ENCODE data around the gene NAPEPLD. TPM values are rescaled to one million over a fixed set of nuclear protein-coding genes. Genes with fewer than 3 reads are reported as not detected.
"Not testable (repeated sequence)": the region's sequence is repeated elsewhere in the genome, so short reads cannot be mapped to it uniquely, and the experiment has no call there.

Gene NAPEPLD
- total RNA-seq, 2 experiments from 2014 or later, result 4.7 TPM

- H3K4me1 Mint-ChIP-seq, result no peaks in the 10 kb centered on the region
- CTCF ChIA-PET, result interaction anchor here (1.4 kb wide), 1 partner anchor 59 kb away, joined by 3 read pairs; no protein-coding TSS in a partner anchor
- intact Hi-C loops (cut with DNase I, micrococcal nuclease), result no loop called here
- POLR2A ChIA-PET, result no interaction called here
- H3K27ac Mint-ChIP-seq, result no peak overlapping the region
- no peak for ATAC-seq
- H3K9me3 Mint-ChIP-seq (ENCODE audit: low read depth), result no peaks in the 10 kb centered on the region
- peaks cover 7% of the 10 kb centered on the region for H3K36me3 Mint-ChIP-seq (ENCODE audit: low read depth)
- no peaks in the 10 kb centered on the region for H3K27me3 Mint-ChIP-seq
- H3K4me3 Mint-ChIP-seq, result no peak overlapping the region
- no peak for DNase-seq
Observed at GRCh38 chr7:103120362-103120761, 28.5 kb downstream of the NAPEPLD start.

GRCh38 chr7:103119791-103120291 lies 29.1 kb downstream of the NAPEPLD start:
- ChIA-PET POLR2A (no interaction called here), CTCF (interaction anchor here (1.4 kb wide), 1 partner anchor 58 kb away, joined by 3 read pairs; no protein-coding TSS in a partner anchor)
- H3K4me1 Mint-ChIP-seq, result no peaks in the 10 kb centered on the region
- no peaks in the 10 kb centered on the region for H3K27me3 Mint-ChIP-seq
- intact Hi-C loops (cut with DNase I, micrococcal nuclease), result no loop called here
- H3K36me3 Mint-ChIP-seq (ENCODE audit: low read depth), result peaks cover 7% of the 10 kb centered on the region
- ATAC-seq (no peak), DNase-seq (no peak)
- no peaks in the 10 kb centered on the region for H3K9me3 Mint-ChIP-seq (ENCODE audit: low read depth)
- H3K27ac Mint-ChIP-seq, result no peak overlapping the region
- no peak overlapping the region for H3K4me3 Mint-ChIP-seq

- no peak overlapping the region for H3K27ac Mint-ChIP-seq
- no peaks in the 10 kb centered on the region for H3K9me3 Mint-ChIP-seq (ENCODE audit: low read depth)
- peaks cover 4% of the 10 kb centered on the region for H3K4me1 Mint-ChIP-seq
- intact Hi-C loops (cut with DNase I, micrococcal nuclease), result no loop called here
- no peak overlapping the region for H3K4me3 Mint-ChIP-seq
- no peak for ATAC-seq
- H3K36me3 Mint-ChIP-seq (ENCODE audit: low read depth), result peaks cover 16% of the 10 kb centered on the region
- POLR2A ChIA-PET, result no interaction called here
- DNase-seq, result no peak
- H3K27me3 Mint-ChIP-seq, result no peaks in the 10 kb centered on the region
- CTCF ChIA-PET, result no interaction called here
Observed at GRCh38 chr7:103117465-103117864, 31.4 kb downstream of the NAPEPLD start.

GRCh38 chr7:103116991-103117390 lies 31.9 kb downstream of the NAPEPLD start:
- no peak overlapping the region for H3K27ac Mint-ChIP-seq
- intact Hi-C loops (cut with DNase I, micrococcal nuclease), result no loop called here

GRCh38 chr7:103116511-103116910 lies 32.4 kb downstream of the NAPEPLD start:
- intact Hi-C loops (cut with DNase I, micrococcal nuclease), result no loop called here
- no peak for DNase-seq
- ATAC-seq, result no peak
- Mint-ChIP-seq H3K36me3 (ENCODE audit: low read depth) (peaks cover 26% of the 10 kb centered on the region), H3K27me3 (no peaks in the 10 kb centered on the region), H3K9me3 (ENCODE audit: low read depth) (no peaks in the 10 kb centered on the region), H3K27ac (no peak overlapping the region), H3K4me3 (no peak overlapping the region), H3K4me1 (peaks cover 4% of the 10 kb centered on the region)
- CTCF ChIA-PET, result interaction anchor here (0.7 to 1.0 kb wide), 2 partner anchors 11 to 244 kb away, joined by 3 to 4 read pairs; no protein-coding TSS in a partner anchor
- POLR2A ChIA-PET, result no interaction called here

More at GRCh38 chr7:103116991-103117390, 31.9 kb downstream of the NAPEPLD start:
- peaks cover 4% of the 10 kb centered on the region for H3K4me1 Mint-ChIP-seq
- POLR2A ChIA-PET, result no interaction called here
- ATAC-seq (no peak), DNase-seq (no peak)
- no peak overlapping the region for H3K4me3 Mint-ChIP-seq
- H3K27me3 Mint-ChIP-seq, result no peaks in the 10 kb centered on the region
- CTCF ChIA-PET, result no interaction called here
- H3K9me3 Mint-ChIP-seq (ENCODE audit: low read depth), result no peaks in the 10 kb centered on the region
- H3K36me3 Mint-ChIP-seq (ENCODE audit: low read depth), result peaks cover 21% of the 10 kb centered on the region

GRCh38 chr7:103115771-103116170 lies 33.1 kb downstream of the NAPEPLD start:
- intact Hi-C loops (cut with DNase I, micrococcal nuclease), result no loop called here
- POLR2A ChIA-PET, result no interaction called here
- DNase-seq, result no peak
- H3K4me1 Mint-ChIP-seq, result peaks cover 4% of the 10 kb centered on the region
- H3K36me3 Mint-ChIP-seq (ENCODE audit: low read depth), result peaks cover 31% of the 10 kb centered on the region
- CTCF ChIA-PET, result interaction anchor here (0.7 to 1.0 kb wide), 2 partner anchors 10 to 245 kb away, joined by 3 to 4 read pairs; no protein-coding TSS in a partner anchor
- H3K4me3 Mint-ChIP-seq, result no peak overlapping the region
- H3K27me3 Mint-ChIP-seq, result no peaks in the 10 kb centered on the region
- peaks cover 2% of the 10 kb centered on the region for H3K9me3 Mint-ChIP-seq (ENCODE audit: low read depth)
- no peak for ATAC-seq
- H3K27ac Mint-ChIP-seq, result no peak overlapping the region

- ChIA-PET CTCF (no interaction called here), POLR2A (no interaction called here)
- DNase-seq, result no peak
- peaks cover 8% of the 10 kb centered on the region for H3K9me3 Mint-ChIP-seq (ENCODE audit: low read depth)
- no peak for ATAC-seq
- H3K4me3 Mint-ChIP-seq, result no peak overlapping the region
- intact Hi-C loops (cut with DNase I, micrococcal nuclease), result no loop called here
- no peaks in the 10 kb centered on the region for H3K27me3 Mint-ChIP-seq
- peaks cover 41% of the 10 kb centered on the region for H3K36me3 Mint-ChIP-seq (ENCODE audit: low read depth)
- H3K27ac Mint-ChIP-seq, result no peak overlapping the region
- peaks cover 4% of the 10 kb centered on the region for H3K4me1 Mint-ChIP-seq
Observed at GRCh38 chr7:103114576-103115008, 34.3 kb downstream of the NAPEPLD start.

GRCh38 chr7:103113164-103113563 lies 35.7 kb downstream of the NAPEPLD start:
- intact Hi-C loops (cut with DNase I, micrococcal nuclease), result no loop called here
- ATAC-seq, result no peak

GRCh38 chr7:103106703-103107070 lies 42.2 kb downstream of the NAPEPLD start:
- POLR2A ChIA-PET; H3K4me1 Mint-ChIP-seq; CTCF ChIA-PET; H3K27ac Mint-ChIP-seq; DNase-seq; H3K4me3 Mint-ChIP-seq; intact Hi-C loops (cut with DNase I, micrococcal nuclease); H3K27me3 Mint-ChIP-seq; ATAC-seq: not testable (repeated sequence)
- Mint-ChIP-seq H3K36me3 (ENCODE audit: low read depth) (peaks cover 44% of the 10 kb centered on the region), H3K9me3 (ENCODE audit: low read depth) (peaks cover 13% of the 10 kb centered on the region)

More at GRCh38 chr7:103113164-103113563, 35.7 kb downstream of the NAPEPLD start:
- H3K27me3 Mint-ChIP-seq, result no peaks in the 10 kb centered on the region
- H3K36me3 Mint-ChIP-seq (ENCODE audit: low read depth), result peaks cover 53% of the 10 kb centered on the region
- H3K4me3 Mint-ChIP-seq, result no peak overlapping the region
- no peak overlapping the region for H3K27ac Mint-ChIP-seq
- ChIA-PET POLR2A (no interaction called here), CTCF (interaction anchor here (0.6 kb wide), 1 partner anchor 164 kb away, joined by 3 read pairs; no protein-coding TSS in a partner anchor)
- H3K9me3 Mint-ChIP-seq (ENCODE audit: low read depth), result peaks cover 13% of the 10 kb centered on the region
- DNase-seq, result no peak
- peaks cover 12% of the 10 kb centered on the region for H3K4me1 Mint-ChIP-seq

GRCh38 chr7:103106005-103106702 lies 42.7 kb downstream of the NAPEPLD start:
- ChIA-PET POLR2A (no interaction called here), CTCF (interaction anchor here (1.2 kb wide), 1 partner anchor 10 kb away, joined by 4 read pairs; no protein-coding TSS in a partner anchor)
- Mint-ChIP-seq H3K27ac (no peak overlapping the region), H3K27me3 (no peaks in the 10 kb centered on the region), H3K9me3 (ENCODE audit: low read depth) (peaks cover 13% of the 10 kb centered on the region), H3K36me3 (ENCODE audit: low read depth) (peaks cover 40% of the 10 kb centered on the region), H3K4me3 (no peak overlapping the region), H3K4me1 (peaks cover 7% of the 10 kb centered on the region)
- DNase-seq, result no peak
- ATAC-seq, result no peak
- intact Hi-C loops (cut with DNase I, micrococcal nuclease), result no loop called here

GRCh38 chr7:103101543-103101942 lies 47.4 kb downstream of the NAPEPLD start:
- H3K4me3 Mint-ChIP-seq, result no peak overlapping the region
- ATAC-seq (no peak), DNase-seq (no peak)
- no peak overlapping the region for H3K27ac Mint-ChIP-seq
- ChIA-PET CTCF (interaction anchor here (0.5 to 0.8 kb wide), 3 partner anchors 39 to 1978 kb away, joined by 3 to 5 read pairs (median 4); no protein-coding TSS in a partner anchor), POLR2A (no interaction called here)
- peaks cover 21% of the 10 kb centered on the region for H3K36me3 Mint-ChIP-seq (ENCODE audit: low read depth)
- H3K27me3 Mint-ChIP-seq, result no peaks in the 10 kb centered on the region
- H3K9me3 Mint-ChIP-seq (ENCODE audit: low read depth), result no peaks in the 10 kb centered on the region
- intact Hi-C loops (cut with DNase I, micrococcal nuclease), result no loop called here
- H3K4me1 Mint-ChIP-seq, result no peaks in the 10 kb centered on the region

GRCh38 chr7:103100348-103100747 lies 48.6 kb downstream of the NAPEPLD start:
- no peaks in the 10 kb centered on the region for H3K4me1 Mint-ChIP-seq
- CTCF ChIA-PET, result no interaction called here
- no peak overlapping the region for H3K4me3 Mint-ChIP-seq
- no peak overlapping the region for H3K27ac Mint-ChIP-seq
- H3K27me3 Mint-ChIP-seq, result no peaks in the 10 kb centered on the region
- DNase-seq, result no peak
- intact Hi-C loops (cut with DNase I, micrococcal nuclease), result no loop called here
- ATAC-seq, result no peak
- peaks cover 24% of the 10 kb centered on the region for H3K36me3 Mint-ChIP-seq (ENCODE audit: low read depth)
- H3K9me3 Mint-ChIP-seq (ENCODE audit: low read depth), result no peaks in the 10 kb centered on the region
- POLR2A ChIA-PET, result no interaction called here

All from activated CD4-positive, alpha-beta T cell treated with anti-CD3 and anti-CD28 coated beads for 36 hours (primary cell).